GM18511 (cell line): ENCODE results near the gene ADAMTS2.

ENCODE experiments used
- ATAC-seq: cut with Tn5 transposase; IDR thresholded peaks from one replicate; pipeline ENCODE4 v1.9.1; 2021; ENCODE audit warnings: mild to moderate bottlenecking, moderate library complexity; ENCODE audit not compliant: unreplicated experiment

ADAMTS2 gene

GRCh38 chr5:179204572-179204971, 140.7 kb downstream of the ADAMTS2 start:
- ATAC-seq, result no peak

- no peak for ATAC-seq
These were observed 142.0 kb downstream of the ADAMTS2 start for GRCh38 chr5:179203248-179203647.

- no peak for ATAC-seq
These were observed 143.3 kb downstream of the ADAMTS2 start for GRCh38 chr5:179201986-179202385.

- ATAC-seq, result no peak
These were observed 146.0 kb downstream of the ADAMTS2 start for GRCh38 chr5:179199246-179199645.

GRCh38 chr5:179198825-179199224, 146.4 kb downstream of the ADAMTS2 start:
- ATAC-seq, result no peak

- ATAC-seq, result no peak
These were observed 148.7 kb downstream of the ADAMTS2 start for GRCh38 chr5:179196405-179197079.

- ATAC-seq, result no peak
These were observed 149.5 kb downstream of the ADAMTS2 start for GRCh38 chr5:179195561-179196404.

- ATAC-seq, result no peak
These were observed 150.3 kb downstream of the ADAMTS2 start for GRCh38 chr5:179194941-179195381.

- ATAC-seq, result no peak
These were observed 150.9 kb downstream of the ADAMTS2 start for GRCh38 chr5:179194201-179194910.

GRCh38 chr5:179193746-179194145, 151.5 kb downstream of the ADAMTS2 start:
- ATAC-seq, result no peak

GRCh38 chr5:179192891-179193470, 152.3 kb downstream of the ADAMTS2 start:
- no peak for ATAC-seq

GRCh38 chr5:179192185-179192890, 152.9 kb downstream of the ADAMTS2 start:
- no peak for ATAC-seq

- no peak for ATAC-seq
These were observed 153.6 kb downstream of the ADAMTS2 start for GRCh38 chr5:179191506-179192184.

GRCh38 chr5:179190851-179191505, 154.3 kb downstream of the ADAMTS2 start:
- no peak for ATAC-seq

GRCh38 chr5:179188636-179189035, 156.6 kb downstream of the ADAMTS2 start:
- ATAC-seq, result no peak

- no peak for ATAC-seq
These were observed 157.3 kb downstream of the ADAMTS2 start for GRCh38 chr5:179187681-179188575.

- no peak for ATAC-seq
These were observed 158.0 kb downstream of the ADAMTS2 start for GRCh38 chr5:179187229-179187678.

- ATAC-seq, result no peak
These were observed 158.5 kb downstream of the ADAMTS2 start for GRCh38 chr5:179186801-179187200.
